ENCODE measurements around the gene PRF1.

The PRF1 gene

GRCh38 chr10:70607936-70608335 lies 5.4 kb upstream of the PRF1 start:
- DNase-seq (ENCODE audit: low read depth, low spot score), result no peak
- TF ChIP-seq, protein P1, sequence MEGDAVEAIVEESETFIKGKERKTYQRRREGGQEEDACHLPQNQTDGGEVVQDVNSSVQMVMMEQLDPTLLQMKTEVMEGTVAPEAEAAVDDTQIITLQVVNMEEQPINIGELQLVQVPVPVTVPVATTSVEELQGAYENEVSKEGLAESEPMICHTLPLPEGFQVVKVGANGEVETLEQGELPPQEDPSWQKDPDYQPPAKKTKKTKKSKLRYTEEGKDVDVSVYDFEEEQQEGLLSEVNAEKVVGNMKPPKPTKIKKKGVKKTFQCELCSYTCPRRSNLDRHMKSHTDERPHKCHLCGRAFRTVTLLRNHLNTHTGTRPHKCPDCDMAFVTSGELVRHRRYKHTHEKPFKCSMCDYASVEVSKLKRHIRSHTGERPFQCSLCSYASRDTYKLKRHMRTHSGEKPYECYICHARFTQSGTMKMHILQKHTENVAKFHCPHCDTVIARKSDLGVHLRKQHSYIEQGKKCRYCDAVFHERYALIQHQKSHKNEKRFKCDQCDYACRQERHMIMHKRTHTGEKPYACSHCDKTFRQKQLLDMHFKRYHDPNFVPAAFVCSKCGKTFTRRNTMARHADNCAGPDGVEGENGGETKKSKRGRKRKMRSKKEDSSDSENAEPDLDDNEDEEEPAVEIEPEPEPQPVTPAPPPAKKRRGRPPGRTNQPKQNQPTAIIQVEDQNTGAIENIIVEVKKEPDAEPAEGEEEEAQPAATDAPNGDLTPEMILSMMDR (IDR thresholded peaks at IDR 0.05; ENCODE audit: insufficient read depth, low read length, missing control alignments), result no peak
- ChIA-PET CTCF (no interaction called here), POLR2A (no interaction called here)
- H3K4me3 ChIP-seq (ENCODE audit: low read depth, low read length), result no peak overlapping the region

GRCh38 chr10:70605161-70605560 lies 2.6 kb upstream of the PRF1 start:
- H3K4me3 ChIP-seq (ENCODE audit: low read depth, low read length), result no peak overlapping the region
- TF ChIP-seq, protein P1 (IDR thresholded peaks at IDR 0.05; ENCODE audit: insufficient read depth, low read length, missing control alignments), result no peak
- ChIA-PET POLR2A (no interaction called here), CTCF (interaction anchor here (1.0 to 1.3 kb wide), 2 partner anchors 13 to 144 kb away, joined by 3 read pairs; no protein-coding TSS in a partner anchor)
- DNase-seq (ENCODE audit: low read depth, low spot score), result no peak

- no peak overlapping the region for H3K4me3 ChIP-seq (ENCODE audit: low read depth, low read length)
- ChIA-PET CTCF (no interaction called here), POLR2A (no interaction called here)
- DNase-seq (ENCODE audit: low read depth, low spot score), result no peak
- TF ChIP-seq, protein P1 (IDR thresholded peaks at IDR 0.05; ENCODE audit: insufficient read depth, low read length, missing control alignments), result no peak
These were observed 1.6 kb upstream of the PRF1 start for GRCh38 chr10:70604106-70604505.

- ChIA-PET POLR2A (no interaction called here), CTCF (interaction anchor here (1.4 kb wide), 1 partner anchor 45 kb away, joined by 3 read pairs; no protein-coding TSS in a partner anchor)
- no peak overlapping the region for H3K4me3 ChIP-seq (ENCODE audit: low read depth, low read length)
- DNase-seq (ENCODE audit: low read depth, low spot score), result no peak
- TF ChIP-seq, protein P1 (IDR thresholded peaks at IDR 0.05; ENCODE audit: insufficient read depth, low read length, missing control alignments), result no peak
These were observed 884 bp upstream of the PRF1 start for GRCh38 chr10:70603449-70603801.

DNA sequence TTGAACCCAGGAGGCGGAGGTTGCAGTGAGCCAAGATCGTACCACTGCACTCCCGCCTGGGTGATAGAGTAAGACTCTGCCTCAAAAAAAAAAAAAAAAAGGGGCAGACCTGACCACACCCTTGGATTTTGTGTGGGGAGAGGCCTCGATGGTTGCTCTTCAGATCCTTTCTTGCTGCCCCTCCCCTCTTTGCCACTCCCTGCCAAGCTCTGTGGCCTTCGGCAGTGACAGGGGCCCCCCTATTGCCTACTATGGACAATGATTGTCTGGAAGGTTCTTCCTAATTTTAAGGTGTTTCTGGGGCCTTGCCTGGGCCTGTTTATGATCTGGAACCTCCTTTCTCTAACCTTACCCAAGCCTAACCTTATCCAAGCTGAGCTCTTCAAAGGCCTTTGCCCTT lies 795 bp downstream of the PRF1 start:
- H3K4me3 ChIP-seq (ENCODE audit: low read depth, low read length), result no peak overlapping the region

DNA sequence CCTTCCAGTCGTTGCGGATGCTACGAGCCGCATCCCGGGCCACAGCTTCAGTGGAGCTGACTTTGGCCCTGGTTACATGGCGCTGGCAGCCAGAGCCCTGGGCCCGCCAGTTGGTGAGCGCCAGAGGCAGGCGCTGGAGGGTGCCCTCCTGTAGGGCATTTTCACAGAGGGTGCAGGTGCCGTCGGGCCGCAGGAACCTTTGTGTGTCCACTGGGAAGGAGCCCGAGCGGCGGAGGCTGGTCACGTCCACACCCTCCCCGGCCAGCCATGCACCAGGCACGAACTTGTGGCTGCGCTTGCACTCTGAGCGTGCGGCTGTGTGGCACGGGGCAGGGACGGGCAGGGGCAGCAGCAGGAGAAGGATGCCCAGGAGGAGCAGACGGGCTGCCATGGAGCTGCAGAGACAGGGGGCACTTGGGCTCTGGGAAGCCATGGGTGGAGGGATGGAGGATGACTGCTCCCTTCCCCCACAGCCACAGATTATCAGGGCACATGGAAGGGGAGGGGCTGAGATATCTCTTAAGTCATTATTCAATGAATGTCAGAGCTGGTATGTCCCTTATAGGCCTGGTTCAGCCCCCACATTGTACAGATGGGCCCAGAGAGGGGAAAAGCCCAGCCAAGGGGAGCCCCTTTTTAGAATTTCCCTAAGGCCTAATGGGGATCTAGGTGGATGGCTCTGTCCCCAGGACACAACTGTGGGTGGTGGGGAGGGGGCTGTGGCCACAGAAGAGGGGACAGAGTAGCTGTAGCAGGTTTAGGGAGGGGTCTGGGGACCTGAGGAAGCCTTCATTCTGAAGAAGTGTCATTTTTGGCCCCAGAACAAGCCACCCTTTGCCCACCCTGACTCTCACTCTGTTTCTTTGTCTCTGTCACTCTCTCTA lies 1.8 kb downstream of the PRF1 start:
- H3K4me3 ChIP-seq (ENCODE audit: low read depth, low read length), result no peak overlapping the region
- TF ChIP-seq, protein P1 (IDR thresholded peaks at IDR 0.05; ENCODE audit: insufficient read depth, low read length, missing control alignments), result no peak
- DNase-seq (ENCODE audit: low read depth, low spot score), result no peak
- CTCF ChIA-PET, result no interaction called here
- POLR2A ChIA-PET, result no interaction called here

More for the DNA sequence above, 795 bp downstream of the PRF1 start:
- POLR2A ChIA-PET, result no interaction called here
- no peak for DNase-seq (ENCODE audit: low read depth, low spot score)
- CTCF ChIA-PET, result no interaction called here
- TF ChIP-seq, protein P1 (IDR thresholded peaks at IDR 0.05; ENCODE audit: insufficient read depth, low read length, missing control alignments), result no peak

All from AG04449 (cell line).